NCI-H2196 treated with DMSO at 0.1 percent for 48 hours (cell line): ENCODE measurements around the gene BCR.

ENCODE experiments used
- DNase-seq: peaks from one replicate; lab custom pipeline; 2025; ENCODE audit not compliant: unreplicated experiment; lab: John Stamatoyannopoulos, UW

Gene BCR

GRCh38 chr22:23193882-23194281, 13.6 kb downstream of the BCR start:
- no peak for DNase-seq

GRCh38 chr22:23196165-23196564, 15.9 kb downstream of the BCR start:
- no peak for DNase-seq

- no peak for DNase-seq
Measured at GRCh38 chr22:23197836-23198235, 17.5 kb downstream of the BCR start.

- no peak for DNase-seq
Measured at GRCh38 chr22:23199159-23199558, 18.9 kb downstream of the BCR start.

GRCh38 chr22:23200898-23201297, 20.6 kb downstream of the BCR start:
- DNase-seq, result no peak

- no peak for DNase-seq
Measured at GRCh38 chr22:23202812-23203451, 22.6 kb downstream of the BCR start.

- DNase-seq, result no peak
Measured at GRCh38 chr22:23203452-23204124, 23.3 kb downstream of the BCR start.

GRCh38 chr22:23204125-23204488, 23.8 kb downstream of the BCR start:
- no peak for DNase-seq

GRCh38 chr22:23204541-23205157, 24.3 kb downstream of the BCR start:
- DNase-seq, result peak; percentile 60

- no peak for DNase-seq
Measured at GRCh38 chr22:23205339-23206049, 25.2 kb downstream of the BCR start.

GRCh38 chr22:23206915-23207314, 26.6 kb downstream of the BCR start:
- DNase-seq, result no peak

- DNase-seq, result no peak
Measured at GRCh38 chr22:23207729-23208393, 27.6 kb downstream of the BCR start.

- DNase-seq, result no peak
Measured at GRCh38 chr22:23210428-23211170, 30.3 kb downstream of the BCR start.

- DNase-seq, result no peak
Measured at GRCh38 chr22:23211622-23212021, 31.3 kb downstream of the BCR start.

- DNase-seq, result no peak
Measured at GRCh38 chr22:23212061-23213021, 32.0 kb downstream of the BCR start.

GRCh38 chr22:23213022-23213555, 32.8 kb downstream of the BCR start:
- DNase-seq, result no peak

GRCh38 chr22:23213581-23214334, 33.4 kb downstream of the BCR start:
- no peak for DNase-seq

- no peak for DNase-seq
Measured at GRCh38 chr22:23214398-23214797, 34.1 kb downstream of the BCR start.
